Pancreas (tissue), 10 donors: ENCODE results near the gene MYH10. TPM values are rescaled to one million over a fixed set of nuclear protein-coding genes. Genes with fewer than 3 reads are reported as not detected.

Experiments used
- ATAC-seq, 4 donors: fragments of 200-7000 bp; cut with Tn5 transposase; one replicate each; pipeline versions ENCODE4 v1.8.0 to v1.9.1; 2020; ENCODE audit warnings: mild to moderate bottlenecking in 4 of 4, moderate library complexity in 4 of 4
- DNase-seq, 6 donors: peaks; one replicate each; pipeline ENCODE4 v3.0.0-alpha.2; 2020
- FAIRE-seq: peaks from 2 replicates; lab custom pipeline; 2012; peaks lifted over from hg19 to GRCh38; lab: Jason Lieb, UNC
- H3K27ac ChIP-seq, 4 donors: fragments of 200-600 bp; sonication (generic); 1 replicate in 3 of 4; 2 replicates in 1 of 4; pipeline versions ENCODE4 v1.5.0 to v1.8.0; 2020
- H3K27me3 ChIP-seq, 4 donors: fragments of 200-600 bp; one replicate each; pipeline ENCODE4 v1.8.0; 2021
- H3K36me3 ChIP-seq, 3 donors: fragments of 200-600 bp; sonication (generic) in 1 of 3; one replicate each; pipeline versions ENCODE4 v1.5.0 to v1.8.0; 2020 to 2021
- H3K4me1 ChIP-seq, 3 donors: fragments of 200-600 bp; one replicate each; pipeline ENCODE4 v1.8.0; 2021
- H3K4me3 ChIP-seq, 4 donors: fragments of 200-600 bp; sonication (generic) in 2 of 4; one replicate each; pipeline versions ENCODE4 v1.5.0 to v1.8.0; 2020 to 2021
- H3K9me3 ChIP-seq, 4 donors: fragments of 200-600 bp; one replicate each; pipeline ENCODE4 v1.8.0; 2021
- CTCF ChIP-seq, 4 donors: fragments of 200-600 bp; sonication (generic) in 3 of 4; IDR thresholded peaks; one replicate each; pipeline versions ENCODE4 v1.5.0 to v1.8.0; 2021; ENCODE audit warnings: antibody characterized with exemption in 4 of 4
- whole genome bisulfite sequencing, 2 donors: extraction: QIAGEN DNeasy Blood & Tissue Kit; methylation state at CpG; one replicate each; pipeline ENCODE4 v1.1.7; 2013; 5-methylcytosine and 5-hydroxymethylcytosine counted together
- intact Hi-C, 3 donors: fragments of 100-400 bp; cut with DNase I; formaldehyde crosslinking; loops; one replicate each; pipeline versions ENCODE4 v1.11.1 to v1.14.2; 2022
- polyA plus RNA-seq, 2 donors: library from polyadenylated mRNA; stranded (reverse); fragments of 200-250 nt; gene quantifications; one replicate each; pipeline ENCODE4 v1.2.3, GENCODE V29; 2013
- total RNA-seq, 6 donors: library from RNA; stranded (reverse); fragmentation: NEBNext Ultra II Directional in 4 of 6; extraction: Animal tissue kit (Norgen Biotek cat#: 25700) in 4 of 6; gene quantifications; one replicate each; pipeline versions ENCODE4 v1.2.1 to v1.2.4, GENCODE V29; 2021 to 2023
- donor health status: healthy with polysubstance abuse.
- donor health status: DM: no; HTN: no; CAD: no; lungs with moderate emphysema.
- donor health status: DM: no; HTN: no; CAD: no.
- donor health status: control.
- donor health status: control.
- donor health status: Bipolar disorder and iron deficiency.
- donor health status: DM: yes; HTN: yes; CAD: no.
- donor health status: DM: no; HTN: no; CAD: no.
- donor health status: DM: no; HTN: no; CAD: no.
- donor health status: DM: yes; HTN: yes; CAD: no.

Gene MYH10
- total and polyA plus RNA-seq, 8 donors, result 4.6 to 28.0 (median 11.3) TPM

GRCh38 chr17:8447799-8448198 is 182.7 kb downstream of the MYH10 start:
- peaks cover 0 to 55% (median 10%) of the 10 kb centered on the region in 3 donors for H3K36me3 ChIP-seq
- H3K4me1 ChIP-seq, result no peaks in the 10 kb centered on the region
- no peak overlapping the region for H3K27ac ChIP-seq
- FAIRE-seq, result no peak
- no peak for ATAC-seq
- no peaks in the 10 kb centered on the region for H3K9me3 ChIP-seq
- H3K4me3 ChIP-seq, result no peak overlapping the region
- 94 to 97% methylated on average over 4 of the region's 4 CpGs for WGBS, 2 donors
- H3K27me3 ChIP-seq, result no peaks in the 10 kb centered on the region
- intact Hi-C loops, result loop anchor here in 1 of 3 donors (10.0 kb wide), 1 partner anchor 57 kb away; no protein-coding TSS in a partner anchor
- no peak for DNase-seq
- TF ChIP-seq CTCF (IDR thresholded peaks at IDR 0.05), result no peak

GRCh38 chr17:8445536-8445935 is 185.0 kb downstream of the MYH10 start:
- FAIRE-seq, result no peak
- Histone ChIP-seq H3K27ac (no peak overlapping the region), H3K4me1 (peaks cover 0 to 10% (median 0%) of the 10 kb centered on the region in 3 donors), H3K36me3 (peaks cover 0 to 36% (median 3%) of the 10 kb centered on the region in 3 donors), H3K27me3 (no peaks in the 10 kb centered on the region), H3K4me3 (no peak overlapping the region), H3K9me3 (no peaks in the 10 kb centered on the region)
- ATAC-seq, result no peak
- no peak for DNase-seq
- intact Hi-C loops, result loop anchor here in 1 of 3 donors (10.0 kb wide), 1 partner anchor 59 kb away; no protein-coding TSS in a partner anchor
- TF ChIP-seq CTCF (IDR thresholded peaks at IDR 0.05), result no peak
- WGBS, 2 donors, result 85 to 87% methylated on average over 4 of the region's 4 CpGs

DNA sequence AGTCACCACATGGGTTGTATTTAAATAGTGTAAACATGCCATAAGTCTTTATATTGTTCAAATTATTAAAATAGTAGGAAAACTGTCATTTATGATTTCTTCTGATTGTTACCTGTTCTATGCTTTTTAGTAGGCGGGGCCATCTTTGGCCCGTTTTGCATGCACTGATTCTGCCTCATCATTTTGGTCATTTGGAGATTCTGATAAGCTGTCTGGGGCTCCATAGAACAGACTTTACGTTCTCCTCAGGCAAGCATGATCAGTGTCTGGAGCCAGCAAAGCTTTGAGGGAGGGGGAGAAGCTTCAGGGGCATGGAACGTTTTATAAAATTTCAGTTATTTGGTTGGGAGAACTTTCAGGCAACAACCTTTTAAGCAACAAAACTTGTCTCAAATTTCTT is 186.0 kb downstream of the MYH10 start:
- no peaks in the 10 kb centered on the region for H3K9me3 ChIP-seq
- intact Hi-C loops, result loop anchor here in 1 of 3 donors (10.0 kb wide), 1 partner anchor 60 kb away; no protein-coding TSS in a partner anchor
- 77% methylated on average over 4 of the region's 4 CpGs for WGBS, 2 donors
- H3K36me3 ChIP-seq, result peaks cover 0 to 31% (median 2%) of the 10 kb centered on the region in 3 donors
- no peak for FAIRE-seq
- peaks cover 0 to 10% (median 0%) of the 10 kb centered on the region in 3 donors for H3K4me1 ChIP-seq
- H3K27me3 ChIP-seq, result no peaks in the 10 kb centered on the region
- no peak for DNase-seq
- H3K4me3 ChIP-seq, result no peak overlapping the region
- H3K27ac ChIP-seq, result no peak overlapping the region
- no peak for ATAC-seq
- no peak for TF ChIP-seq CTCF (IDR thresholded peaks at IDR 0.05)

GRCh38 chr17:8443756-8444155 is 186.8 kb downstream of the MYH10 start:
- FAIRE-seq (no peak), ATAC-seq (no peak), DNase-seq (no peak)
- WGBS, 2 donors, result 89 to 93% methylated on average over 7 of the region's 7 CpGs
- TF ChIP-seq CTCF (IDR thresholded peaks at IDR 0.05), result no peak
- H3K36me3 ChIP-seq, result peaks cover 0 to 23% (median 0%) of the 10 kb centered on the region in 3 donors
- H3K4me3 ChIP-seq, result no peak overlapping the region
- H3K9me3 ChIP-seq, result no peaks in the 10 kb centered on the region
- peaks cover 0 to 10% (median 0%) of the 10 kb centered on the region in 3 donors for H3K4me1 ChIP-seq
- no peak overlapping the region for H3K27ac ChIP-seq
- intact Hi-C loops, result loop anchor here in 1 of 3 donors (10.0 kb wide), 1 partner anchor 61 kb away; no protein-coding TSS in a partner anchor
- no peaks in the 10 kb centered on the region for H3K27me3 ChIP-seq

DNA sequence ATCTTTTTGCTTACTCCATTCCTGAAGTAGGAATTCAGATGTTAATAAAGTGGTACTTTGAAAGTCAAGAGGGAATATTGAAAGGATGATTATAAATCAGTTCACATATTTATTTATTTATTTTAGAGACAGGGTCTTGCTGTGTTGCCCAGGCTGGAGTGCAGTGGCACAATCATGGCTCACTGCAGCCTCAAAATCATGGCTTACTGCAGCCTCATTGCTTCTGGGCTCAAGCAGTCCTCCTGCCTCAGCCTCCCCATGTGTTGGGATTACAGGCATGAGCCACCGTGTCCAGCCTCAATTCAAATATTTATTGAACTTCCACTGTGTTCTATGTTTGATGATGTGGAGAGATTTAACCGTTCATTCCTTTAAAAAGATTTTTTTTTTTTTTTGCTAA is 188.2 kb downstream of the MYH10 start:
- no peak for FAIRE-seq
- Histone ChIP-seq H3K27ac (no peak overlapping the region), H3K27me3 (no peaks in the 10 kb centered on the region), H3K4me3 (no peak overlapping the region), H3K4me1 (peaks cover 0 to 13% (median 5%) of the 10 kb centered on the region in 3 donors), H3K36me3 (peaks cover 0 to 15% (median 0%) of the 10 kb centered on the region in 3 donors), H3K9me3 (no peaks in the 10 kb centered on the region)
- intact Hi-C loops, result loop anchor here in 1 of 3 donors (10.0 kb wide), 1 partner anchor 62 kb away; no protein-coding TSS in a partner anchor
- DNase-seq, result no peak
- ATAC-seq, result no peak
- TF ChIP-seq CTCF (IDR thresholded peaks at IDR 0.05), result no peak
- 83 to 89% methylated on average over 2 of the region's 2 CpGs for WGBS, 2 donors
